ENCODE measurements around the gene PNMA8A. TPM values are rescaled to one million over a fixed set of nuclear protein-coding genes. Genes with fewer than 3 reads are reported as not detected.

PNMA8A gene
- total and polyA plus RNA-seq, 10 of the 15 experiments (the other 5 are each of a cell fraction or from before 2014, with no cell fraction given): 0.02 to 0.28 (median 0.16) TPM

GRCh38 chr19:46494941-46495785, 23.8 kb upstream of the PNMA8A start (continued):
- no peak for TF ChIP-seq CEBPZ (IDR thresholded peaks at IDR 0.05; ENCODE audit: low read depth, low read length)
- TF ChIP-seq SREBF2 (IDR thresholded peaks at IDR 0.05; ENCODE audit: low read length): no peak
- no peak for TF ChIP-seq SIN3A (IDR thresholded peaks at IDR 0.05; ENCODE audit: low read depth, low read length)
- no peak for TF ChIP-seq MLLT1 (IDR thresholded peaks at IDR 0.05)
- TF ChIP-seq WRNIP1 (IDR thresholded peaks at IDR 0.05; ENCODE audit: borderline replicate concordance, low read depth, low read length): no peak
- no peak for TF ChIP-seq PRDM15 (CRISPR knock-in tag; IDR thresholded peaks at IDR 0.05)
- TF ChIP-seq ATF2 (IDR thresholded peaks at IDR 0.05; ENCODE audit: low read length): no peak
- no peak for TF ChIP-seq PBX3 (IDR thresholded peaks at IDR 0.05; ENCODE audit: insufficient replicate concordance, low read depth, low read length)
- TF ChIP-seq CREM (IDR thresholded peaks at IDR 0.05; ENCODE audit: low read depth): no peak
- no peak for TF ChIP-seq CTCF (IDR thresholded peaks at IDR 0.05 in 2 of 3, conservative IDR thresholded peaks at IDR 0.05 in 1 of 3; ENCODE audit: control insufficient read depth in 2 of 3, extremely low read depth in 1 of 3, insufficient read depth in 1 of 3, low read depth in 3 of 3, low read length in 3 of 3)

All from GM12878 (cell line).